Left hindlimb (tissue), 1 donor: ENCODE results near the gene SPIRE2.
"Not testable (repeated sequence)": the region's sequence is repeated elsewhere in the genome, so short reads cannot be mapped to it uniquely, and the experiment has no call there.

Experiments
- DNase-seq: peaks from one replicate; pipeline ENCODE4 v3.0.0-alpha.2; 2018

SPIRE2 gene

DNA sequence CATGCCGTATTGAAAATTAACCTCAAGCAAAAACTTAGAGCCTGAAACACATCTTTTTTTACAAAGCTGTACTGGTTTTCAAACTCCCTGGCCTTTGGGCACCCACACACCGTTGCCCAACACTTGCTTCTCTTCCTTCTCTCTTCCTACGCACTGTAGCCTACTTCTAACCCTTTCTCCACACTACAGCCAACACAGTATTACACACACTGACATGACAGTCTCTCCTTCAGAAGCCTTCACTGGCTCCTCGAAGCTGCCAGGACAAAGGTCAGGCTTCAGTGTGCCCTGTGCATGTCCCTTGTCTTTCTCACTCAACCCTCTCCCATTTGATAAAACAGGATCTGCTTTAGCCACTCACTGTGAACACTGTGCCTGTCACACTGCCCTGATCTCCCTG lies 19.8 kb upstream of the SPIRE2 start:
- DNase-seq: no peak

DNA sequence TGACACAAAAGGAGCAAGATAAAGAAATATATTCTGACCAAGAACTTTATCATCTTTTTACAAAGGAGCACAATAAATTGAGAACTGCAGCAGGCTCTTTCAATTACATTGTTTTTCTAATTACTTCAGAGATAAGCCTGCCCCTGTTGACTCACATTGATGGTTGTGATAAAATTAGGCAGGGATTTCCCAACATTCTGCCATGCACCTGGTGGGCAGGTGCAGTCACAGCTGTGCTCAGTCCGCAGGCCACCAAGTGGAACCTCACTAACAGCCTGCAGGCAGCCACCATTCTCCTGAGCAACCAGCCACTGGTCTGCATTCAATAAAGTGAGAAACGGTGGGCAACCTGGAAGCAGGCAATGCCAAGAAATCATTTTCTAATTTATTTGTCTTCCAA lies 17.0 kb upstream of the SPIRE2 start:
- DNase-seq: no peak

DNA sequence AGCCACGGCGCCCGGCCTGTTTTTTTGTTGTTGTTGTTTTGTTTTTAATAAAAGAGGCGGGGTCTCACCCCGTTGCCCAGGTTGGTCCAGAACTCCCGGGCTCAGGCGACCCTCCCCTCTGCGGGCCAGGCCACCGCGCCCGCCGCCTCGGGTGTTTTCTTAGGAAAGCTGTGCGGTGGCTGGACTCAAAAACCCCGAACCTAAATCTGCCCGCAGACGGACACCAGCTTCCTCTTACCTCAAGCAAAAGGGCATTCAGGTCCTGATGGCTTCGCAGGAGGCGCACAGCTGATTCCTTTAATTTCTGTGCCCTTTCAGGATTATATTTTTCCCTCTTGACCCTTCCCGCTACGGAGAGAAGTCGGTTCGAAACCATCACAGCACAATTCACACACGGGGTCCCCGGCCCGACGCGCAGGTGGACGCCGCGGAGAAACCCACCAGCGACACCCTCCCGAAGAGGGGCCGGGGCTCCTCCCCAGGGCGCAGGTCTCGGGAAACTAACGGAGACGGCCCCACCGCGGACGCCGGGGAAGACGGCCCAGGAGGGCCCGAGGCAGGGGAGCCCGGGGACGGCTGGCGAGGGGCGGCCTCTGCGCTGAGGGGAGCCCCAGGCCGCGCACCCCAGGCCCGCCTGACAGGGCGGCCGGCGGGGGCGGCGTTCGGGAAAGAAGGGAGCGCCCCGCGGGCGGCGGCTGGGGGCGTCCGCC lies 12.5 kb upstream of the SPIRE2 start:
- no peak for DNase-seq

DNA sequence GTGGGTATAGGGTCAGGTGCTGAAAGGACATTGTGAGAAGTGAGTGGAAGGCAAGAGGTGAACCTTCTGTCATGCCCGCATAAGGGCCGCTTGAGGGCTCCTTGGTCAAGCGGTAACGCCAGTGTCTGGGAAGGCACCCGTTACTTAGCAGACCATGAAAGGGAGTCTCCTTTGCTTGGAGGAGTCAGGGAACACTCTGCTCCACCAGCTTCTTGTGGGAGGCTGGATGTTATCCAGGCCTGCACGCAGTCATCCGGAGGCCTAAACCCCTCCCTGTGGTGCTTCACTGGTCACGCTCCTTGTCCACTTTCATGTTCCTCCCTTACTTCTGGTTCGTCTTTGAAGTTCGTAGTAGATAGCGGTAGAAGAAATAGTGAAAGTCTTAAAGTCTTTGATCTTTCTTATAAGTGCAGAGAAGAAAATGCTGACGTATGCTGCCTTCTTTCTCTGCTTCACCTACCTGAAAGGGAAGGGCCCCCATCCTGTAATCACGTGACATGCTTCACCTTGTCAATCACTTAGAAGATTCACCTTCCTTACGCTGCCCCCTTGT lies 9.3 kb upstream of the SPIRE2 start:
- not testable (repeated sequence) for DNase-seq

DNA sequence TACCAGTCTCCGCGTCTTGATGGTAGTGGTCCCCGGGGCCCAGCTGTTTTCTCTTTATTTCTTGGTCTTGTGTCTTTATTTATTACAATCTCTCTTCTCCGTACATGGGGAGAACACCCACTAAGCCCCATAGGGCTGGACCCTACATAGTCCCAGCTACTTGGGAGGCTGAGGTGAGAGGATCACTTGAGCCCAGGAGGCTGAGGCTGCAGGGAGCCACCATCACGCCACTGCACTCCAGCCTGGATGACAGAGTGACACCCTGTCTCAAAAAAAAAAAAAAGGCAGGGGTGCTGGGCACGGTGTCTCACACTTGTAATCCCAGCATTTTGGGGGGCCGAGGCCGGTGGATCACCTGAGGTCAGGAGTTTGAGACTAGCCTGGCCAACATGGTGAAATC lies 8.8 kb upstream of the SPIRE2 start:
- DNase-seq: not testable (repeated sequence)

DNA sequence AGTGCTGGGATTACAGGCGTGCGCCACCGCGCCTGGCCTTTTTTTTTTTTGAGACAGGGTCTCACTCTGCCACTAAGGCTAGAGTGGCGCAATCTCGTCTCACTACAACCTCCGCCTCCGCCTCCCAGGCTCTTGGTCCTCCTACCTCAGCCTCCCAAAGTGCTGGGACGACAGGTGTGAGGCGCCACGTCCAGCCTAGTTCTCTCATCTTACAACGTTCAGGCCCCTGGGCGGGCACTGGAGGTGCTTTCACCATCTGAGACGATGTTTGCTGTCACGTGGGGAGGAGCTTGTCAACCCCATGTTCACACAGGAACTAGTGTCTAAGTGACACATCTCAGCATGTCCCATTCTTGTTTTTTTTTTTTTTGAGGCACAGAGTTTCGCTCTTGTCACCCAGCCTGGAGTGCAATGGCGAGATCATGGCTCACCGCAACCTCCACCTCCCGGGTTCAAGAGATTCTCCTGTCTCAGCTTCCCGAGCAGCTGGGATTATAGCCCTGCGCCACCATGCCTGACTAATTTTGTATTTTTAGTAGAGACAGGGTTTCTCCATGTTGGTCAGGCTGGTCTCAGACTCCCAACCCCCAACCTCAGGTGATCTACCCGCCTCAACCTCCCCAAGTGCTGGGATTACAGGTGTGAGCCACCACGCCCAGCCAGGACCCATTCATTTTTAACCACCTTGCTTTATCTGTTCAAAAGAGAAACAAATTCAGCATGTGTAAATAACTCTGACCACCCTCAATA lies 6.7 kb upstream of the SPIRE2 start:
- no peak for DNase-seq

DNA sequence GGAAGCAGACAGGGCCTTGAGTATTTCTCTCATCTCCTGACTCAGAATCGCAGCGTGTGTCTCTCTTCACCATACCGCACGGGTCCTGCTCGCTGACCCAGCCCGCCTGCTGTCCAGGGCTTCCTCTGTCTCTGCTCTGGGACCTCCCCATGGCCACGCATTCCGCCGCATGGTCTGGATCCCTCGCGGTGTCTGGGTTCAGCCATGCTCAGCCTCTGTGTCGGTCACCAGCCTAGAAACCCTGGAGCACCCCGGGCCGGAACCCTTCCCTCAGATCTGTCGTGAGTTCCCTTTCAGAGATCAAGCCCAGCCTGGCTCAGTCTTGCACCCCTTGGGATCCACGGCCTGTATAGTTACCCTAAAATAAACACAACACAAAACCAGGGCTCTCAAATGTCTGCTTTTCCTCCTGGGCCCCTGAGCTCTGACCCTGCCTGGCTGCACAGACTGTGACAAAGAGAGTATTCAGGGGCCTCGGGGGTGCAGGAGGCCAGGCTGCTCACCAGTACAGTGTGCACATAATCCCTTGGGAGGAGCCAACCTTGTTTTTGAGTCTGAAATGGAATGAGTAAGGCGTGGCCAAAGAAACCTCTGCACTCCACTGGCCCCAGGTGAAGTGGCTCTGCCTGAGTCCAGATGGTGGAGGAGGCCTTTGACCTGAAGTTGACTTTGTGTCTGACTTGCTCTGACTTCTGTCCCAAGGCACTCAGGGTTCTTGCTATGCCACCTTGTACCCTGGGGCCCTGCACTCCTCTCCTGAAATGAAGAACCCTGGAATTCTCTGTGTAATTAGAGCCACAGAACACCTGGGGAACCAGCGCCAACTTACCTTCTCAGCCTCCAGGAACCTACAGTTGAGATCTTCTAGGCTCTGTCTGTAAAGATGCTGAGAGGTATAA lies 5.8 kb upstream of the SPIRE2 start:
- no peak for DNase-seq

DNA sequence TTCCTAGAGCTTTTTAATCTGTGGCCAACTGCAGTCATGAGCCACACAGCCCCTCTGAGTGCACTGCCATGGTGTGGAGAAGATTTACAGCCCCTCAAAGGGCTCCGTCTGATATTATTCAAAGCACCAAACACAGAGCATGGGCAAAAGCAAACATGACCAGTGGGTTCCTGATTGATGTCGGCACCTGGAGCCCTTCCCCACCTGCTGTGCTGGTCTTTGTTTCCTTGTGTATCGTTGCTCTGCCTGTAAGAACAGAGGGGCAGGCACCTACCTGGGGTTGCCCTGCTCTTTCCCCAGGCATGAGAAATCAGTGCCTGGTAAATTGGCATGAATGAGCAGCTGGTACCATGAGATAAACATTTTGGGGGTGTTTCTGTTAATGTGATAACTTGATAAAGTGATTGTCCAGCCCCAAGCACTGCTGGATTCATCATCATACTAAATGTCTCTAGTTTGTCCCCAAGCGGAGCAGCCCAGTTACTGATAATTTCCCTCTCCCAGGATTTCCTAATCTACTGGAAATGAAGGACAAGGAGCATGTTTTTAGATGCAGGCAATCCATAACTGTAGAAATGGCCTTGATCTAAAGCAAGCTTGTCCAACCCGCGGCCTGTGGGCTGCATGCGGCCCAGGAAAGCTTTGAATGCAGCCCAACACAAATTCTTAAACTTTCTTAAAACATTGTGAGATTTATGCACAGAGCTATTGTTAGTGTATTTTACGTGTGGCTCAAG lies 5.0 kb upstream of the SPIRE2 start:
- no peak for DNase-seq

DNA sequence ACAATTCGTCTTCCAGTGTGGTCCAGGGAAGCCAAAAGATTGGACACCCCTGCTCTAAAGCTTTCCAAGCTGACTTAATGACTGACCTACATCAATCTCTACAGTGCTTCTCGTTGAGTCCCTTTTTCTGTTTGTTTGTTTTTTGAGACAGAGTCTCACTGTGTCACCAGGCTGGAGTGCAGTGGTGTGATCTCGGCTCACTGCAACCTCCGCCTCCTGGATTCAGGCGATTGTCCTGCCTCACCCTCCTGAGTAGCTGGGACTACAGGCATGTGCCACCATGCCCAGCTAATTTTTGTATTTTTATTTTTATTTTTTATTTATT lies 4.5 kb upstream of the SPIRE2 start:
- not testable (repeated sequence) for DNase-seq

DNA sequence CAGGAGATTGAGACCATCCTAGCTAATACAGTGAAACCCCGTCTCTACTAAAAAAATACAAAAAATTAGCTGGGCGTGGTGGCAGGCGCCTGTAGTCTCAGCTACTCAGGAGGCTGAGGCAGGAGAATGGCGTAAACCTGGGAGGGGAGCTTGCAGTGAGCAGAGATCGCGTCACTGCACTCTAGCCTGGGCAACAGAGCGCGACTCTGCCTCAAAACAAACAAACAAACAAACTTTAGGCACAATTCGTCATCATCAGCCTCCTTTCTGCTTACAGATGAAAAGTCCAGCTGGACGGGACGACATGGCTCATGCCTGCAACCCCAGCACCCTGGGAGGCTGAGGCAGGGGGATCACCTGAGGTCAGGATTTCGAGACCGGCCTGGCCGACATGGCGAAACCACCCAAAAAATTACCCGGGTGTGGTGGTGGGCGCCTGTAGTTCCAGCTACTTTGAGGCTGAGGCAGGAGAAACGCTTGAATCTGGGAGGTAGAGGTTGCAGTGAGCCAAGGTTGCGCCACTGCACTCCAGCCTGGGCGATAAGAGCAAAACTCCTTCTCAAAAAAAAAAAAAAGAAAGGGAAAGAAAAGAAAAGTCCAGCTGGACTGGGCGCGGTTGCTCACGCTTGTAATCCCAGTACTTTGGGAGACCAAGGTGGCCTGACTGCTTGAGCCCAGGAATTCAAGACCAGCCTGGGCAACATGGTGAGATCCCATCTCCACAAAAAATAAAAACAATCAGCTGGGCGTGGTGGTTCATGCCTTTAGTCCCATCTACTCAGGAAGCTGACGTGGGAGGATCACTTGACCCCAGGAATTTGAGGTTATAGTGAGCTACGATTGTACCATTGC lies 1.5 kb upstream of the SPIRE2 start:
- no peak for DNase-seq

DNA sequence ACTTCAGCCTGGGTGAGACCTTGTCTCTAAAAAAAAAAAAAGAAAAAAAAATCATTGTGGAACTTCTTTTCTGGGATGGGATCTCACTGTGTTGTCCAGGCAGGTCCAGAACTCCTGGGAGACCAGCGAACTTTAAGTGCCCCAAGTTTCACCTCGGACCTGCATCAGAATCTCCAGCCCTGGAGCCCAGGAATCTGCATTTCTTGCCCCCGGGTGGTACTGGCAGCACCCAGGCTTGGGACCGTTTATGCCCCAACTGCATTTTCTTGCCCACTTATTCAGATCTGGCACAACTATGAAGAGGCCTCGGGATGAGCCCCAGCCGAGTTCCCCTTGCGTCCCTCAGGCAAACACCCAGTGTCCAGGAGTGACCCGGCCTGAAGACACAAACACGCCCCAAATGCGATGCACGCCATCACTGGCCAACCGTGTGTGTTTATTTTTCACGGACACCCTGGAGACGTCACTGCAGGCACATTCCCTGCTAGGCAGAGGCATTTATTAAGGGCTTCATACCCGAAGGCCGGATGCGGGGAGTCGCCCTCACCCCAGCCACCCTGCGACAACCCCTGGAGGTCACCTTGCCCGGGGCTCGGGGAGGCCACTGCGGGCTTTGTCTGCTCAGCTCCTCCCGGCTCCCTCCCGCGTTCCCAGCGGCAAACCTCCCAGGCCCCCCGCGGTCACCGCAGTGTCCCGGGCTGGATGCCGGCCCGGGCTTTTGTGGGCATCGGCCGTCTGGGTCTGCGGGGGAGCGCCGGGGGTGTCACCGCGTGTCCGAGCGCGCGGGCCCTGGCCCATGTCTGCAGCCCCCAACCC lies 684 bp upstream of the SPIRE2 start:
- peak; percentile 56 for DNase-seq

DNA sequence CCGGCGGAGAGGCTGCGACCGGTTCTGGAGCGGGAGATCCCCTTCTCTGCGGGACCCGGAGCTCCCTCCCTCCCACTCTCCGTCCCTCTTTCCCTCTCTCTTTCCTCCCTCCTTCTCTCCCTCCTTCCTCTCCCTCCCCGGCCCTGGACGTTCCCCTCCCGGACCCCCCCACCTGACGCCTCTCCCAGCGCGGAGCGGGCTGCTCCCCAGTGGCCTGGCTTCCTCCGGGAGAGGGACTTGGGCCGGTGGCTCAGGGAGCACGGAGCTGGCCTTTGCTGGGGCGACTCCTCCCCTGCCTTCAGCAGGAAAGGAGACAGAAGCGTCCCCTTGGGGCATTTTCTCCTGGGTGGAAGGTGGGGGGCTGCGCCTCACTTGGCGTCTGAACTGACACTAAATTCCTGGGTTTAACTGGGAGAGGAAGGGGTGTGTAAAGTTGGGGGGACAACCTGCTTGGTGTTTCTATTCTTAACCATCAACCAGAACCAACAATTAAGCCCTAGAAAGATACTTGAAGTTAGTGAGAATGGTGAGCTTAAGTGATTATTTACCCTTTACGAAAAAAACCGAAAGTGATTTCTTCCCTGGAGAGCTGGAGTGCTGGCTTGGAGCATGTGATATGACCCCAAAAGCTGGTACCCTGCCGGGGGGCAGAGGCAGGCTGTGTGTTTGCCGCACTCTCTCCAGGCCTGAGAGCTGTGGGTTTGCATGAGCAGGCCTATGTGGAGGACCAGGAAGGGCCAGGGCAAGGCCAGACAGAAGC lies 775 bp downstream of the SPIRE2 start:
- DNase-seq: no peak

DNA sequence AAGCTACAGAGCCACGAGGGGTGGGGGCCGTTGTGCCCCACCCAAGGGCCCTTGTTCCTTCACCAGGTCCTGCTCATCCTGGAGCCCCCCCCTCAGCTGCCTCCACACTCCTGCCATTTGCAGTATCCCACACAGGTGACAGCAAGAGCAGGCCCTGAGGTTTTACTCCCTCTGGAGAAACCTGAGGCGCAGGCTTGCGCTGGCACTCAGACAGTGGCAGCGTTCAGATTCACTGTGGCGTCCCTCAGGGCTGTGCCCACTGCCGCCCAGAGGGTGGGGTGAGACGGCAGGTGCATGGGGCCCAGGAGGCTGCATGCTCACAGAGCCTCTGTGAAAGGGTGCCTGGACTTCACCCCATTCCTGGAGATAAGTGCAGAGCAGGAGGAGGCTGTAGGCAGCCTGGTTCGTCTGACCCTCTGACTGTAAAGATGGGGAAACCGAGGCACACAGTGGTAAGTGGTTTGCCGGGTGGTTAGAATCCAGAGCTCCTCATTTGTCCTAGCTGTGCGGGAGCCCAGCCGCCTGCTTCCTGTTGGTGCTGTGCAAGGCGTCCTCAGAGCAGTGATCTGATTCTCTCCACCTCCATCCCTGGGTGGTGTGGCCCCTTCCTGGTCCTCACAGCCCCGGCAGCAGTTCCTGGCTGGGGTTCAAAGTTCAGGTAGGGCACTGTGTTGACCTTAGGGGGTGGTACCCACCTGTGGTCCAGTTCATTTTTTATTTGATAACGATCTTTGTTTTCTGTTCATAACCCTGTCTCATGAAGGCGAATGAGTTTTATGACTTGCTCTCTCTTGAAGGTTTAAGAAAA lies 1.6 kb downstream of the SPIRE2 start:
- no peak for DNase-seq

DNA sequence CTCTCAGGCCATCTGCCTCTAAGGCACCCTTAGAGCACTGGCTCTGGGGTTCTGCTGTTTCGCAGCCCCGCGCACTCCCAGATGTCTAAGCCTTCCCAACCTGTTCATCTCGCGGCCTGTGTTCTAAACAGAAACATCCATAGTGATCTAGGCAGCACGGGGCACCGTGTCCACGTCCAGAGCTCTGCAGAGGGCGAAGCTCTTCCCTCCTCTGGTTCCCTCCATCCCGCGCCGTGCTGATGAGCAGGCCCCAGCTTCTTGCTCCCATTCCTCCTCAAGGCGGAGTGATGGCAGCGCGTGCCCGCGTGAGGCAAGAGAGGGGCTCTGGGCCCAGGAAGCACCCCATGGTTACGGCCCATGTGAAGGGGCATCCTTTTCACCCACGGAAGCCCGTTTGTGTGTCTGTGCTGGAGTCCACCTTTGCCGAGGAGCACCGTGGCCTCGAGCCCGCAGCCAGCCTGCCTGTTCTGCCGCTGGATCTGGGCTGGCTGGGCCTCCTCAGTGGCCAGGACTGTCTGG lies 3.6 kb downstream of the SPIRE2 start:
- no peak for DNase-seq

DNA sequence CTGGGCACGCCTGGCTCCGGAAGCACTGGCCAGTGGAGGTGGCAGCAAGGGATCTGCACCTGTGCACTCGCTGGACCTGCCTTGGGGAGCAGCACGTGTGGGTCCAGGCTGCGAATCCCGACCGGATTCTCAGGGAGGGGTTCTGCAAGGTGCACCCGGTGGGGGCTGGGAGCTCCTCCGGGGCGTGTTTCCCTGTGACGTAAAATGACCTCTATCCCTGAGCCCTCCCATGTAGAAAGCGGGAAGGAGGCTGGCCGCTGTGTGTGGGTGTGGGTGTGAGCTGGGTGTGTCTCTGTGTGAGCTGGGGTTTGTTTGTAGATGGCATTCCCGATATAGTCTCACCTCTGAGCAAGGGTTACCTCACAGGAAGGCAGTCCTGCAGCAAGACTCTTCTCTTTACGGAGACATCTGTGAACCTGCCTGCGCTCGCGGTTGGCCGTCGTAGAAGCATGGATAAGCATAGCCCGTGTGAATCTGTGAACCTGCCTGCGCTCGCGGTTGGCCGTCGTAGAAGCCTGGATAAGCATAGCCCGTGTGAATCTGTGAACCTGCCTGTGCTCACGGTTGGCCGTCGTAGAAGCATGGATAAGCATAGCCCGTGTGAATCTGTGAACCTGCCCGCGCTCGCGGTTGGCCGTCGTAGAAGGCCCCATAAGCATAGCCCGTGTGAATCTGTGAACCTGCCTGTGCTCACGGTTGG lies 5.5 kb downstream of the SPIRE2 start:
- not testable (repeated sequence) for DNase-seq

DNA sequence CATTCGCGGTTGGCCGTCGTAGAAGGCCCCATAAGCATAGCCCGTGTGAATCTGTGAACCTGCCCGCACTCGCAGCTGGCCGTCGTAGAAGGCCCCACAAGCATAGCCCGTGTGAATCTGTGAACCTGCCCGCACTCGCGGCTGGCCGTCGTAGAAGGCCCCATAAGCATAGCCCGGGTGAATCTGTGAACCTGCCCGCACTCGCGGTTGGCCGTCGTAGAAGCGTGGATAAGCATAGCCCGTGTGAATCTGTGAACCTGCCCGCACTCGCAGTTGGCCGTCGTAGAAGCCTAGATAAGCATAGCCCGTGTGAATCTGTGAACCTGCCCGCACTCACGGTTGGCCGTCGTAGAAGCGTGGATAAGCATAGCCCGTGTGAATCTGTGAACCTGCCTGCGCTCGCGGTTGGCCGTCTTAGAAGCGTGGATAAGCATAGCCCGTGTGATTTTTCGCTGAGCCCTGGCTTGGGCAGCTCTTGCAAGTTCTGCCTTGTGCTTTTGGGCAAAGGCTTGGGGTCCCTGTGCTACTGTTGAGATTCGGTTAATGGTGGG lies 6.6 kb downstream of the SPIRE2 start:
- DNase-seq: not testable (repeated sequence)

DNA sequence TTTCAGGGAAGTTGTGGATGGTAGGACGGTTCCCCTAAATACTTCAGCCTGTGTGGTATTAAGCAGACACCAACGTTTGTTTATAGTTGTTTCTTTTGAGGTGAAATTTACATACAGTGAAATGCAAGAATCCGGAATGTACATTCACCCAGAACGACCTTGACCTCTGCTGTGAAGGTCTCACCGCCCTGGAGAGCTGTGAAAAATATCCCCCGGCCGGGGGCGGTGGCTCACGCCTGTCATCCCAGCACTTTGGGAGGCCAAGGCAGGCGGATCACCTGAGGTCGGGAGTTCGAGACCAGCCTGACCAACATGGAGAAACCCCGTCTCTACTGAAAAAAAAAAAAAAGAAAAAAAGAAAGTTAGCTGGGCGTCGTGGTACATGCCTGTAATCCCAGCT lies 8.2 kb downstream of the SPIRE2 start:
- DNase-seq: not testable (repeated sequence)

DNA sequence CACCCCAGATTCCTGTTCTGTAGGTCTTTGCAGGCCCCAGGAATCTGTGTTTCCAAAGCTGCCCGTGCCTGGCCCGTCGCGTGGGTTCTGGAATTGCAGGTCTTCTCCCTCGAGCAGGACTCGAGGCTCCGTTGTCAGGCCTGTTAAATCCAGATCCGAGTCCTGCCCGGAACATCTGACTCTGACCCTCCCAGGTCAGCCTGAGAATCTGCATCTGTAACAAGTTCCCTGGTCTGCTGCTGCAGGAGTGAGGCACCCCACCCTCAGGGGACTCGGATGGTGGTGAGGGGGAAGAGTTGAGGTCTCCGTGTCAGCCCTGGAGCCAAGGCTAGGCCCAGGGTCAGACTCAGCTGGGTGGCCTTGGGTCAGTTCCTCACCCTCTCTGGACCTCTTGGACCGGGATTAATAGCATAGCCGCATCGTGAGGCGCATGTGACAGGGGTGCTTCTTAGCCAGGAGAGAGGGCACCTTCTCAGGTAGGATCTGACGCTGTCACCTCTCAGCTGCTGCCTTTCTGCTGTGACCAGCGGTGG lies 8.8 kb downstream of the SPIRE2 start:
- DNase-seq: no peak
